GM19467 (cell line): ENCODE measurements around the gene MTA2.
A peak's percentile ranks its signal among the peaks of the same experiment; 100 is the strongest.
"Not testable (repeated sequence)": the region's sequence is repeated elsewhere in the genome, so short reads cannot be mapped to it uniquely, and the experiment has no call there.

ENCODE experiments used
- ATAC-seq: cut with Tn5 transposase; IDR thresholded peaks from one replicate; pipeline ENCODE4 v1.9.1; 2021; ENCODE audit warnings: mild to moderate bottlenecking, moderate library complexity; ENCODE audit not compliant: unreplicated experiment

The MTA2 gene

DNA sequence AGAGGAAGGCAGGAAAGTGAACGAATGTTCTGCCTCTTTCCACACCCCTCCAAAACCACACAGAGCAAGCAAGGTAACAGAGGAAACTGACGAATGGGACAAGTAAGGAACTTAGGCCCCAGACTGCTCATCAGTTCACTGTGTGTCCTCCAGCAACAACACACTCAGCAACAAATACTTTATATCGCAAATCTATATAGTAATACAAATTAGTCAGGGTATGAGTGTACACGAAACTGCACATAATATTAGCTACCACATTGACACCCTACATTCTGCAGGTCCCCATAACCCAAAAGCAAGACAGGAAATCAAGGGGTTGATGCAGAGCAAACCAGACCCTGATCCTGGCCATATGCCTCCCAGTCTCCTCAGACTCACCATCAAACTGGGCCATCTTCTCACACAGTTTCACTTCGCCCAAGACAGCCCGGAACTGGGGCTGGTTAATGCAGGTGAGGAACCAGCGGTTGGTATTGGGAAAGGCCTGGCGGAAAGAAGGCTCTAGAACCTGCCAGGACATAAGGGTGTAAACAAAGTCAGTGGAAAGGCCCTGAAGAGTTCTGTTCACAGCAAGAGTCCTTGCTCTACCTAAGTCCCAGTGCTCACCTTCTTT lies 34.5 kb downstream of the MTA2 start:
- no peak for ATAC-seq

DNA sequence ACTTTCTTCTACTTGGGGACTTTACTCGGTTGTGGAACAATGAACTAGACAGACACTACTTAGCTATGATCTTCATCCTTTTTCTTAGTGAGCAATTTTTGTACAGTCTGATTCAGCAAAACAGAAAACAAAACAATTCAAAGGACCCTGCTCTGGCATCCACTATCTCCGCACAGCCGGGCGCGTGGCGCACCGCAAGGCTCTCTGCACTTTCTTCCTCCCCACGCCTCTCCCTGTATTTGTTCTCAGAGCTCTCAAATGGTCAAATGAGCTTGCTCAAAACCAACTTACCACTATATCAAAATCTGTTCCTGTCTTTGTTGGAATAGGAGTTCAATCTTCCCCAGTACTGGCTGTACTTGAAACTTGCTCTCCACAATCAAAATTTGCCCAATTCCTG lies 35.4 kb downstream of the MTA2 start:
- ATAC-seq, result no peak

- ATAC-seq, result no peak
Measured at GRCh38 chr11:62565100-62565802, 36.4 kb downstream of the MTA2 start.

GRCh38 chr11:62561677-62562230 lies 39.9 kb downstream of the MTA2 start:
- not testable (repeated sequence) for ATAC-seq

GRCh38 chr11:62560566-62561103 lies 41.0 kb downstream of the MTA2 start:
- ATAC-seq, result no peak

GRCh38 chr11:62559626-62560025 lies 42.0 kb downstream of the MTA2 start:
- not testable (repeated sequence) for ATAC-seq

DNA sequence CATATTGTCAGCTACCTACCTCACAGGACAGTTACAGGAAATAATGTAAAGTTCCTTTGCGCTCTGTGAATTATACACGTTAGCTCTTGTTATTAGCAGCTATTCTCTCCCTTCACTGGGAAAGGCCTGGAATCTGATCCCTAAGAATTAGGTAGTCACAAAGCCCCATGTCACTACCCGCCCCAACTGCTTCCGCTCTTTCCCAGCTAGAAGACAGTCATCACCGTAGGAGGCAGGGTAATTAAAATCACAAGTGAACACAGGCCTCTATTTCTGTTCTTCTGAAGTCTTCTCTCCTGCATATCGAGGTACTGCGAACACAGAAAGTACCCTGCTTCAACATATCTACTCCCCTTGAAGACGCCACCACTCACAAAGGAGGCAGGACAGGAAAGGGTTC lies 42.5 kb downstream of the MTA2 start:
- no peak for ATAC-seq

DNA sequence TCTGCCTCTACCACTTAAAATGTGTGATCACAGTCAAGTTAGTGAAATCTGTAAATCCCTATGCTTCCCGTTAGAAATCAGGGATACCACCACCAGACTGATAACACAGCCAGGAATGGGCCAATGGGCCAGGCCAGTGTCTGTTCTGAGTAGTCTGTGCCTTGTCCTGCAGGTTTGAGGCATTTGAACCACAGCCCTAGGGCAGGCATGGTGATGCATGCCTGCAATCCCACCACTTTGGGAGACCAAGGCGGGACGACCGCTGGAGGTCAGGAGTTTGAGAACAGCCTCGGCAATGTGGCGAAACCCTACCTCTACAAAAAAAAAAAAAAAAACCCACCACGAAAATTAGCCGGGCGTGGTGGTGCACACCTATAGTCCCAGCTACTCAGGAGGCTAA lies 43.0 kb downstream of the MTA2 start:
- no peak for ATAC-seq

DNA sequence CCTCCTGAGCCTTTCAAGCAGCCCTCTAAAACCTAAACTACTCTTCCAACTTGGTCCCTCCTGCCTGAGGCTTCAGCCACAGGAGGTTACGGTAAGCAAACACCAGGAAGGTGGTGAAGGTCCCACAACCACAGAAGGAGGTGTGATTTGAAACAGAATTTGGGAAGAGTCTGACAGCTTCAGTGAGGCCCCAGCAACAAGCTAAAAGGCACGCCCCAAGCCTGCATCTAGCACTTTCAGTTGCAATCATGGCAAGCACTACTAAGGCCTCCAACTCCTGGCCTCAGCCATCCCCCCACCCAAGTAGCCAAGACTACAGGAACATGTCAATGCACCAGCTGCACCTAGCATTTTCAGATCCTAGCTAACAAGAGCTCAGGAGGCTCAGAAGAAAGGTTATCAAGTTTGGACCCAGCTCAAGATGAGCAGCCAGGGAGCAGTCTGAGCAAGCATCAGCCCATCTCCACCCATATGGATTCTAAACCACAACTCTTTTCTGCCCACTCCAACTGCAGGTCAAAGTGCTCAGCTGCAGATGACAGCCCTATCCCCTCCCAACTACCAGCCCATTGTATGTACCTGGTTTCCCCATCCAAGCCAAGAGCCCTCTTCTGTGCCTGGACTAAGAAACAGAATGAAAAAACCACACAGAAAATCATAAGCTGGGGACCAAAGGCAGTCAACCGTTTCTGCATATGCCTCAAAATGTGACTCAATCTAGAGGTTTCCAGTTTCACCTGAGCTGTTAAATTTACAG lies 44.6 kb downstream of the MTA2 start:
- no peak for ATAC-seq

DNA sequence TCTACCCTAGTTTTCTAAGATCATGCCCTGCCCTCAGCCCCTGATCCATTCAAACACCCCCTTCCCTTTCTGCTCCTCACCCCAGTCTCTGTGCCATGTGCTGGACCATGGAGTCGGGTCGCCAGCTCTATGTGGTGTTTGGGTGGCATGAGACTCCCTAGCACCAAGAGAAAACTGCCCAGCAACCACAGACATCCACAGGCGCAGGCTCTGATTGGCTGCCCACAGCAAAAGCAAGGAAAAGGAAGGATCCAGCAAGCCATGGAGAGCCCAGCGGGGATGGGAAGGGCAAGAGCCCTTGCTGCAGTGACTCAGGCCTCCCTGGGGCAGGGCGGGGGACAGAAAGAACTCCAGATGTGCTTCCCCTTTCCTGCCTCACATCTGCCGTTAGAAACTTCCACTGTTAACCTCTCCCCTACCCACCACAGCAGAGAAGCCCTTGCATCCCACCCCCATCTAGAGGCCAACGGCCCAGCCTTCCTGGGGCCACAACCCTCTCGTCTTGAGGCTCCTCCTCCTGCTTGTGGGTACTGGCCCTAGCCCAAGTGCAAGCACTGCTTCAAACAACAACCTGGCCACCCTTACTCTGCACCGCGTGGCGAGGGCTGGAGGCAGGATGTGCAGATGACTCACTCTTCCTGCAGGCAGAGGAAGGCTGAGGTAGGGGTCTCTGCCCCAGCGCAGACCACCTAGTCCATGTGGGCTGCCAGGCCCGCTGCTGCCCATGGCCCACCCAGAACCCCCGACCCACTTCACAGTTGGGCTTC lies 45.4 kb downstream of the MTA2 start:
- no peak for ATAC-seq

DNA sequence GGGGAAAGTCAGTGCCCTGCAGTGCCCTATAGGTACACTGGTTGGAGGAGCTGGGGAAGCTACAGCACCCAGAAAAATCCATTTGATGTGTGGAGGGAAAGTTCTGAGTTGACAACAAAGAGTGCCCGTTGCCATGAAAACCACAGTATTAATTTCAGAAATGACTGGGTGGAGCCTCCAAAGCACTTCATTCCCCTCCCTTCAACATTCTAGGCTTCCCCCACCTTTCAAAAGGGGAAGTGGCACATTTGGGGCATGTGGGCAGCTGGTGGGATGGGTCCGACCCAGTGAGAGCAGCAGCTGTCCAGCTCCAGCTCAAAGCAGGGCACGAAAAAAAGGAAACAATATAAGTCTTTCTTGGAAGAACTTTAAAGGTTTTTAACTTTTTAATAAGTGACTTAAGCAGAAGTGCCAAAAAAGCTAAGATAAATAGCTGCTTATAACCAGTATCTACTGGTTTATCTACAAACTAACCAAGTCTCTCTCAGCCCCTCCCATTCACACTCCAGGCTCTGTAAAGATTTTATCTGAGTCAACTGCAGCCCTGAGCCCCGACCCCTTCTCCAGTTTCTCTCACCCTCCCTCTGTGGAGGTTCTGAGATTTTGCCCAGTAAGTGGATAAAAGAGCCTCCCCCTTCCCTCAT lies 46.1 kb downstream of the MTA2 start:
- ATAC-seq, result peak; percentile 37

DNA sequence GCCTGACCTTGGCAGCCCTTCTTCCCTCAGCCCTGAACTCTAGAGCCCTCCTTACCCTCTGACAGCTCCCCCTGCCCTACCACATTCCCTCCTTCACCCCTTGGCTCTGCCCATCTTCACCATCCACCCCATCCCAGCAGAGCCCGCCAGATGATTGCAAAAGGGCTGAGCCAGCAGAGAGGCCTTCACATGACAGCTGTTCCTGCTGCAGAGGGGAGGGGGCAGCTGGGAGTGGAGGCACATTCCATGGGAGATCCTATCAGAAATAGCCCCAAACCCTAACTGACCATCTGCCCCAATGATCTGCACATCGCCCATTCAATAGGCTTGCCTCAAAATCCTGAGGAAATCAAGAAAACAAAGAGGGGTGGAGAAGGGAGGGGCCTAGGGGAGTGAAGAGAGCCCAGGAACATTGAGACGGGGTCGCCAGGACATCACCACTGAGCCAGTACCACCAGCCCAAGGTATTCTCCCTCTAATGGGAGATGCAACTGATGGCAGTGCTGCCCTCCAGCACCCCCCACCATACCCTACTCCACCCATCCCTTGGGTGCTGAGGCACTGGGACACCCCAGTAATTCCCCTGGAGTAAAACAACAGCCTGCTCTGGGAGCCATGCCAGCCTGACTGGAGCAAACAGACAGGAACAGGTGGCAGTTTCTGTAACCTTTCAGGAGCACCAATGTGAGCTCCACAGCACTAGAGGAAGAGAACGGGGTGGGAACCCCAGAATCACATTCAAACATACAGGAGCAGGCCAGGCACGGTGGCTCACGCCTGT lies 47.1 kb downstream of the MTA2 start:
- no peak for ATAC-seq

DNA sequence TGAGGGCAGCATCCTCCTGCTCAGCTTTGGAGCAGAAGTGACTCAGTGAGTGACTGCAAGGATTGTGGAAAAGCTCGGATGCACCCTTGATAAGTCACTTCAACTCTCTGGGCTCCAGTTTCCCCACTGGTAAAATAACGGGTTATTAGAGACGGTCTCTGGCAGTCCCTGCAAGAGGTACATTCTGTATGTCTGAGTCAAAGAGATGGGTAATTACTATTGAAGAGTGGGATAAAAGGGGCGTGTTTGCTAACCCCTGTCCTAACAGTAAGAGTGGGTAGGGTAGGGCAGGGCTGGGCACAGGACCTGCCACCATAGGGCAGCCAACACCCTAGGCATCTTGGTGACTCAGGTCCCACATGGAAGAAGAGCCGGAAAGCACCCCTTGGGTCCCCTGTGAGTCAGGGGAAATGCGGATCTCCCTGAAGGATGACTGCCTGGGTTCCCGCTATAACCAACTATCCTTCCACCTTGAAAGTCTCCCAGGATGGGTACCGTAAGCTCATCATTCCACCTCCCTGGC lies 47.8 kb downstream of the MTA2 start:
- no peak for ATAC-seq

- ATAC-seq, result no peak
Measured at GRCh38 chr11:62553080-62553838, 48.4 kb downstream of the MTA2 start.

DNA sequence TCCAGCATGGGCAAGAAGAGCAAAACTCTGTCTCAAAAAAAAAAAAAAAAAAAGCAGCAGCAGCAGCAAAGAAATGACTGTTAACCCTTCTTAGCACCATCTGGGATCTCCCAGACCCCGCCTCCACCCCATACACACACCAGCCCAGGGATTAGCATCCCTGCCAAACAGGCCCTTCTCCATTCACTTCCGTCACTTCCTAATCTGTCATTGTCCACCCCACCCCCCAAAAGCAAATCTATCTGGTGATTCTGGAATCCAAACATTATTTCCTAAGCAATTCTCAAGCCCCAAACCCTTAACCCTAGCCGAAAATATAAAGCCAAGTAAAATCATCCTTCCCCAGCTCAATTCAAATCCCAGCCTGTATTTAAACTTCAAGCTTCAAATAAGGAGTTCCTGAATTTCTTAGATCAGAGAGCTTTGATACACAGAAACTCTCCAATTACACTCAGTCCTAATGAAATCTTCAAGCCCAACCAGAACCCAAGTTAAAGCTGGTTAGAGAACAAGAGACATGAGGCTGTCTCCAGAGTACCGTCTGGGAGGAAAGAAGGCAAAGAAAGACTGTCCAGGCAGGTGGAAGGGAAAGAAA lies 49.1 kb downstream of the MTA2 start:
- no peak for ATAC-seq

GRCh38 chr11:62550478-62550877 lies 51.2 kb downstream of the MTA2 start:
- ATAC-seq, result not testable (repeated sequence)

- no peak for ATAC-seq
Measured at GRCh38 chr11:62548545-62549335, 52.9 kb downstream of the MTA2 start.
